Transverse colon (tissue), 4 donors: ENCODE results near the gene MMP12. TPM values are rescaled to one million over a fixed set of nuclear protein-coding genes. Genes with fewer than 3 reads are reported as not detected.
A peak's percentile ranks its signal among the peaks of the same experiment; 100 is the strongest.
"Not testable (repeated sequence)": the region's sequence is repeated elsewhere in the genome, so short reads cannot be mapped to it uniquely, and the experiment has no call there.

Experiments used
- DNase-seq: peaks from one replicate; pipeline ENCODE4 v3.0.0-alpha.2; 2019
- H3K27ac ChIP-seq, 4 donors: fragments of 200-600 bp; sonication (generic); 2 replicates each; pipeline ENCODE4 v1.5.1; 2016 to 2018; ENCODE audit warnings: inconsistent platforms in 4 of 4
- H3K27me3 ChIP-seq: fragments of 200-600 bp; sonication (generic); 2 replicates; pipeline ENCODE4 v1.5.1; 2017; ENCODE audit warnings: inconsistent platforms
- H3K36me3 ChIP-seq, 4 donors: fragments of 200-600 bp; sonication (generic); 2 replicates each; pipeline ENCODE4 v1.5.1; 2017 to 2019; ENCODE audit warnings: inconsistent platforms in 4 of 4
- H3K4me1 ChIP-seq, 4 donors: fragments of 200-600 bp; sonication (generic); 2 replicates each; pipeline ENCODE4 v1.5.1; 2017 to 2020; ENCODE audit warnings: inconsistent platforms in 4 of 4
- H3K4me3 ChIP-seq, 4 donors: fragments of 200-600 bp; sonication (generic); 1 replicate in 1 of 4; 2 replicates in 3 of 4; pipeline versions ENCODE4 v1.5.1 to v1.6.1; 2017 to 2019; ENCODE audit warnings: inconsistent platforms in 4 of 4
- H3K9me3 ChIP-seq, 2 donors: fragments of 200-600 bp; sonication (generic); 2 replicates each; pipeline ENCODE4 v1.5.1; 2017 to 2019; ENCODE audit warnings: inconsistent platforms in 2 of 2
- EP300 ChIP-seq: sonication (generic); formaldehyde crosslinking; IDR thresholded peaks from one replicate; pipeline ENCODE4 v1.6.1; 2017; ENCODE audit warnings: antibody characterized with exemption, low read depth
- POLR2A ChIP-seq: fragments of 450-650 bp; IDR thresholded peaks from one replicate; pipeline ENCODE4 v1.6.1; 2016; ENCODE audit warnings: antibody characterized with exemption, mild to moderate bottlenecking, moderate library complexity
- POLR2AphosphoS5 ChIP-seq, 3 donors: sonication (generic); formaldehyde crosslinking; IDR thresholded peaks; one replicate each; pipeline ENCODE4 v1.6.1; 2016; ENCODE audit warnings: antibody characterized with exemption in 3 of 3
- WGBS, 2 donors: methylation state at CpG; one replicate each; pipeline ENCODE4 v1.1.5; 2018; ENCODE audit warnings: low coverage in 1 of 2; 5-methylcytosine and 5-hydroxymethylcytosine counted together
- in situ Hi-C, 4 donors: fragments of 200-750 bp; cut with MboI; loops; one replicate each; pipeline versions ENCODE4 v1.15.0 to v1.15.1; 2017; ENCODE audit warnings: low sequenced_read_pairs in 3 of 4, low pct_ligation_motif_present in 1 of 4, low pct_unique_long_range_greater_than_20kb in 1 of 4
- intact Hi-C: fragments of 100-400 bp; cut with DNase I; formaldehyde crosslinking; loops from one replicate; pipeline ENCODE4 v1.15.1; 2023; ENCODE audit warnings: low total_unique reads
- total RNA-seq, 4 donors: library from RNA; depleted of rRNA; stranded (reverse); fragments of >200 nt; gene quantifications; one replicate each; pipeline ENCODE4 v1.1.0, GENCODE V29; 2016
- TF ChIP-seq, protein P1 (sequence below), 5 experiments: fragments of 200-600 bp in 3 of 5; fragments of 450-650 bp in 2 of 5; sonication (generic) in 3 of 5; IDR thresholded peaks; 1 replicate in 2 of 5; 2 replicates in 3 of 5; pipeline ENCODE4 v1.5.1; 2016 to 2017; ENCODE audit warnings: antibody characterized with exemption in 5 of 5, inconsistent platforms in 3 of 5, mild to moderate bottlenecking in 2 of 5, moderate library complexity in 1 of 5

The MMP12 gene
- total RNA-seq, 4 donors from 2014 or later, result 0.55 to 4.9 TPM; not detected in 2

DNA sequence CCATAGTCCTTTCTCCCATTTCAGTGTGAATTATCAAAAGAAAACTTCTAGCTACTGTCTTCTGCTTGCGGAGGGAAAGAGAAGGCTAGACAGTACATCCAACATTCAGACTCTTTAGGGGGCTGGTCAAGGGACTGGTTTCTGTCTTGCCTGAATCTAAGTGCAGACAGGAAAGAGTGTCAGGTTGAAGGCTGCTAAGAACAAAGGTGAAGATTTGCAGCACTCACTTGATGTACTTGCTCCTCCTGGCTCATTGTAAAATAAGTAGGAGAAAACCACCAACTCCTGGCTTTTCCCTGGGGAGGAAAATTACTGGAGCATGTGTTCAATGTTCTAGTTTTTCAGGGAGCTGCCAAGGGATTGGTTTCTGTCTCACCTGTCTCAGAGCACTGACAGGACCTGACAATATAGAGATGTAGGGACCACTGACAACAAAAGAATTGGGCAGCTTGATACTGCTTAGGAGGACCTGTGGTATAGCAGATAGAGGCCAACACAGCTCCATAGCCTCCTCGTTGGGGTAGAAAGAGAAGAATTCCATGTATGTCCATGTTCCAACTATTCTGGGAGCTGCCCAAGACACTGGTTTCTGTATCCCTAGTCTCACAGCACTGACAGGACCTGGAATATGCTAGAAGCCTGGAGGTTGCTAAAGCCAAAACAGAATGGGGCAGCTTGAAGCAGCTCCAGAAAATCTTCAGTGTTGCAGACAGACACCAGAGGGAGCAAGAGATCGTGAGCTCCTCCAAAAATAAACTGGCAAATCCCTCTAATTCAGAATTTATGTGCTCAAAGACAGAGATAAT, 39.7 kb upstream of the MMP12 start:
- Histone ChIP-seq H3K27me3 (no peaks in the 10 kb centered on the region), H3K4me3 (no peak overlapping the region), H3K9me3 (no peaks in the 10 kb centered on the region), H3K36me3 (no peaks in the 10 kb centered on the region), H3K27ac (peak overlapping the region in 3 of 4 donors; percentile 30 to 53 (median 40)), H3K4me1 (peaks cover 0 to 20% (median 0%) of the 10 kb centered on the region in 4 donors)
- in situ Hi-C loops, result no loop called here
- WGBS, 2 donors, result 36% methylated on average over 3 of the region's 3 CpGs; no CpG with 5 or more reads in 1 of the 2 donors
- DNase-seq, result peak; percentile 13
- TF ChIP-seq, protein P1, sequence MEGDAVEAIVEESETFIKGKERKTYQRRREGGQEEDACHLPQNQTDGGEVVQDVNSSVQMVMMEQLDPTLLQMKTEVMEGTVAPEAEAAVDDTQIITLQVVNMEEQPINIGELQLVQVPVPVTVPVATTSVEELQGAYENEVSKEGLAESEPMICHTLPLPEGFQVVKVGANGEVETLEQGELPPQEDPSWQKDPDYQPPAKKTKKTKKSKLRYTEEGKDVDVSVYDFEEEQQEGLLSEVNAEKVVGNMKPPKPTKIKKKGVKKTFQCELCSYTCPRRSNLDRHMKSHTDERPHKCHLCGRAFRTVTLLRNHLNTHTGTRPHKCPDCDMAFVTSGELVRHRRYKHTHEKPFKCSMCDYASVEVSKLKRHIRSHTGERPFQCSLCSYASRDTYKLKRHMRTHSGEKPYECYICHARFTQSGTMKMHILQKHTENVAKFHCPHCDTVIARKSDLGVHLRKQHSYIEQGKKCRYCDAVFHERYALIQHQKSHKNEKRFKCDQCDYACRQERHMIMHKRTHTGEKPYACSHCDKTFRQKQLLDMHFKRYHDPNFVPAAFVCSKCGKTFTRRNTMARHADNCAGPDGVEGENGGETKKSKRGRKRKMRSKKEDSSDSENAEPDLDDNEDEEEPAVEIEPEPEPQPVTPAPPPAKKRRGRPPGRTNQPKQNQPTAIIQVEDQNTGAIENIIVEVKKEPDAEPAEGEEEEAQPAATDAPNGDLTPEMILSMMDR (IDR thresholded peaks at IDR 0.05), result peak; percentile 52 to 69 (median 55)
- TF ChIP-seq POLR2A (no peak), POLR2AphosphoS5 (IDR thresholded peaks at IDR 0.05) (no peak)
- intact Hi-C loops, result no loop called here

- intact Hi-C loops (no loop called here), in situ Hi-C loops (no loop called here)
- 42 to 53% methylated on average over 2 of the region's 2 CpGs for WGBS, 2 donors
- DNase-seq, result no peak
- TF ChIP-seq POLR2AphosphoS5 (IDR thresholded peaks at IDR 0.05) (peak in 1 of 3 donors; percentile 18), EP300 (no peak)
- TF ChIP-seq, protein P1 (IDR thresholded peaks at IDR 0.05), result no peak
- no peaks in the 10 kb centered on the region for H3K36me3 ChIP-seq
- no peak overlapping the region for H3K4me3 ChIP-seq
- no peaks in the 10 kb centered on the region for H3K27me3 ChIP-seq
- H3K4me1 ChIP-seq, result peaks cover 0 to 20% (median 0%) of the 10 kb centered on the region in 4 donors
- H3K27ac ChIP-seq, result peak overlapping the region in 1 of 4 donors; percentile 24
- H3K9me3 ChIP-seq, result no peaks in the 10 kb centered on the region
Observed at GRCh38 chr11:102912482-102912830, 37.7 kb upstream of the MMP12 start.

DNA sequence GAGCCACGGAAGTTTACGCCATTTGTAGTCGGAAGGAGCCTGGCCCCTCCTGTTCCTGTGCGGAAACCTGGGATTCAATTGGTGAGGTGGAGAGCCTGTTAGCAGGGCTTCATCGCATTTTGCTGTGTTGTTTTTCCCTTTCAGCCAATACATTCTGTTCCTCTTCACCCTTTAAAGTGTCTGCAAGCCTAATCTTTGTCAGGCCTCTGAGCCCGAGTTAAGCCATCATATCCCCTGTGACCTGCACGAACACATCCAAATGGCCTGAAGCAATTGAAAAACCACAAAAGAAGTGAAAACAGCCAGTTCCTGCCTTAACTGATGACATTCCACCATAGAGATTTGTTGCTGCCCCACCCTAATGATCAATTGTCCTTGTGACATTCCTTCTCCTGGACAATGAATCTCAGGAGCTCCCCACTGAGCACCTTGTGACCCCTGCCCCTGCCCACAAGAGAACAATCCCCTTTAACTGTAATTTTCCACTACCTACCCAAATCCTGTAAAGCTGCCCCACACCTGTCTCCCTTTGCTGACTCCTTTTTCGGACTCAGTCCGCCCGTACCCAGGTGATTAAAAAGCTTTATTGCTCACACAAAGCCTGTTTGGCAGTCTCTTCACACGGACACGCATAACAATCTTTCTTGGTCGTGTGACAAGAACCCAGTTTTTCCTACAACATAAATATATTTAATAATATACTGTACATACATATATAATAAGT, 37.1 kb upstream of the MMP12 start:
- in situ Hi-C loops, result no loop called here

DNA sequence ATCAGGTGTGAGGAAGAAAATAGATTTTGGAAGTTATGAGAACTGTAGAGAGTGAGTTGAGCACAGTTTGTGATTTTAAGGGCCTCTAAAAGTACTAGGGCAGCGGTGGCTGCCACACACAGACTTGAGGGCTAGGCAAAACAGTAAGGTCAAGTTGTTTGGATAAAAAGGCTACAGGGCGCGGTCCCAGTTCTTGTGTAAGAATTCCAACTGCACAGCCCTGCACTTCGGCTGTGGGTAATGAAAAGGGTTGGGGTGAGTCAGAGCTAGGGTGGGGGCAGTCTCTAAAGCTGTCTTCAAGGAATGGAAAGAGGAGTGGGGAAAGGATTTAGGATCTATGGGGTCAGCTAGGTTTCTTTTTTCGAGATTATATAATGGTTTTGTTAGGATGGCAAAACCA, 31.1 kb upstream of the MMP12 start:
- 57 to 71% methylated on average over 5 of the region's 5 CpGs for WGBS, 2 donors
- H3K4me1 ChIP-seq, intact Hi-C loops, H3K27ac ChIP-seq, H3K9me3 ChIP-seq, H3K27me3 ChIP-seq, in situ Hi-C loops, H3K4me3 ChIP-seq, H3K36me3 ChIP-seq: not testable (repeated sequence)
- DNase-seq, result peak; percentile 18

More for the DNA sequence above, 37.1 kb upstream of the MMP12 start:
- 68 to 71% methylated on average over 12 to 13 of the region's 13 CpGs for WGBS, 2 donors
- Histone ChIP-seq H3K36me3 (no peaks in the 10 kb centered on the region), H3K4me1 (peaks cover 0 to 20% (median 0%) of the 10 kb centered on the region in 4 donors), H3K27ac (peak overlapping the region in 1 of 4 donors; percentile 20), H3K4me3 (no peak overlapping the region), H3K9me3 (no peaks in the 10 kb centered on the region), H3K27me3 (no peaks in the 10 kb centered on the region)
- no peak for TF ChIP-seq POLR2A
- TF ChIP-seq, protein P1 (IDR thresholded peaks at IDR 0.05), result no peak
- no peak for TF ChIP-seq POLR2AphosphoS5 (IDR thresholded peaks at IDR 0.05)
- TF ChIP-seq EP300, result no peak
- intact Hi-C loops, result no loop called here
- no peak for DNase-seq

DNA sequence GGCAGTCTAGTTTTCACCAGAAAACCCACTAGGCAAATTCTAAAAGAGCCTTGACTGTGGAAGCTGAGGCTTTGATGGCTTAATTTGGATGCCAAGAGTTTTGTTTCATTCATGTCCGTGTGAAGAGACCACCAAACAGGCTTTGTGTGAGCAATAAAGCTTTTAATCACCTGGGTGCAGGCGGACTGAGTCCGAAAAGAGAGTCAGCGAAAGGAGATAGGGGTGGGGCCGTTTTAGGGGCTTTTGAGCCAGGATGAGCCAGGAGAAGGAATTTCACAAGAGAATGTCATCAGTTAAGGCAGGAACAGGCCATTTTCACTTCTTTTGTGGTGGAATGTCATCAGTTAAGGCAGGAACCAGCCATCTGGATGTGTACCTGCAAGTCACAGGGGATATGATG, 29.1 kb upstream of the MMP12 start:
- 80% methylated on average over 5 of the region's 5 CpGs; no CpG with 5 or more reads in 1 of the 2 donors for WGBS, 2 donors
- intact Hi-C loops, H3K27ac ChIP-seq, H3K4me1 ChIP-seq, H3K4me3 ChIP-seq, DNase-seq, H3K36me3 ChIP-seq, H3K27me3 ChIP-seq, in situ Hi-C loops, H3K9me3 ChIP-seq: not testable (repeated sequence)
